Heart right ventricle (tissue), 16 donors: Measurements from ENCODE around the gene DSE. TPM values are rescaled to one million over a fixed set of nuclear protein-coding genes. Genes with fewer than 3 reads are reported as not detected.

ENCODE experiments used
- ATAC-seq, 8 donors: fragments of 200-7000 bp; cut with Tn5 transposase; one replicate each; pipeline ENCODE4 v1.9.1; 2020; ENCODE audit warnings: mild to moderate bottlenecking in 8 of 8, moderate library complexity in 8 of 8, moderate number of reproducible peaks in 1 of 8
- DNase-seq, 2 donors: peaks; one replicate each; pipeline ENCODE4 v3.0.0-alpha.2; 2020
- H3K27ac ChIP-seq, 10 donors: fragments of 200-600 bp; sonication (generic) in 2 of 10; one replicate each; pipeline versions ENCODE4 v1.5.0 to v1.8.0; 2020 to 2022; ENCODE audit warnings: mild to moderate bottlenecking in 3 of 10
- H3K27me3 ChIP-seq, 7 donors: fragments of 200-600 bp; one replicate each; pipeline ENCODE4 v1.8.0; 2021 to 2022; ENCODE audit warnings: mild to moderate bottlenecking in 2 of 7
- H3K36me3 ChIP-seq, 9 donors: fragments of 200-600 bp; sonication (generic) in 1 of 9; one replicate each; pipeline versions ENCODE4 v1.5.0 to v1.8.0; 2020 to 2022; ENCODE audit warnings: mild to moderate bottlenecking in 2 of 9
- H3K4me1 ChIP-seq, 9 donors: fragments of 200-600 bp; sonication (generic) in 1 of 9; one replicate each; pipeline versions ENCODE4 v1.5.0 to v1.8.0; 2020 to 2022; ENCODE audit warnings: mild to moderate bottlenecking in 4 of 9
- H3K4me3 ChIP-seq, 10 donors: fragments of 200-600 bp; sonication (generic) in 2 of 10; one replicate each; pipeline versions ENCODE4 v1.5.0 to v1.8.0; 2020 to 2022; ENCODE audit warnings: mild to moderate bottlenecking in 7 of 10, moderate library complexity in 2 of 10
- H3K9me3 ChIP-seq, 11 donors: fragments of 200-600 bp in 10 of 11; sonication (generic) in 2 of 11; one replicate each; pipeline versions ENCODE4 v1.5.0 to v1.8.0; 2013 to 2022; ENCODE audit warnings: mild to moderate bottlenecking in 2 of 11, control low read depth in 1 of 11, moderate library complexity in 1 of 11
- CTCF ChIP-seq, 9 donors: fragments of 200-600 bp; sonication (generic) in 2 of 9; IDR thresholded peaks; one replicate each; pipeline versions ENCODE4 v1.5.0 to v1.8.0; 2021 to 2022; ENCODE audit warnings: antibody characterized with exemption in 9 of 9, mild to moderate bottlenecking in 5 of 9, moderate library complexity in 1 of 9
- WGBS, 2 donors: extraction: QIAGEN DNeasy Blood & Tissue Kit; methylation state at CpG; one replicate each; pipeline ENCODE4 v1.1.7; 2013; ENCODE audit warnings: inconsistent platforms in 1 of 2; 5-methylcytosine and 5-hydroxymethylcytosine counted together
- intact Hi-C, 10 donors: fragments of 100-400 bp; cut with DNase I; formaldehyde crosslinking; loops; one replicate each; pipeline versions ENCODE4 v1.11.1 to v1.14.2; 2022
- polyA plus RNA-seq, 2 donors: library from polyadenylated mRNA; stranded (reverse); fragments of 200-250 nt; gene quantifications; one replicate each; pipeline ENCODE4 v1.2.3, GENCODE V29; 2013
- total RNA-seq, 10 donors: library from RNA; stranded (reverse); fragmentation: NEBNext Ultra II Directional in 3 of 10; extraction: Animal tissue kit (Norgen Biotek cat#: 25700) in 3 of 10; gene quantifications; one replicate each; pipeline versions ENCODE4 v1.2.1 to v1.2.4, GENCODE V29; 2021 to 2023
- donor health status: Arrhythmogenic right ventricular cardiomyopathy.
- donor health status: ischemic (EF 13 %, LVEDD 7.1; RV severe dilation, severe dysfunction).
- donor health status: healthy with polysubstance abuse.
- donor health status: DM: no; HTN: yes; CAD: no.
- donor health status: DM: no; HTN: no; CAD: no.
- donor health status: ischemic (EF 25% LVEDD 6.9; RV normal size, moderate dysfunction).
- donor health status: ischemic (EF 25% LVEDD 5.7; RV mildly dilated, moderate dysfunction).
- donor health status: healthy.
- donor health status: DM: yes; HTN: yes; CAD: no.
- donor health status: Ischemic cardiomyopathy.
- donor health status: ischemic (EF 35%, LVEDD 5.7; RV mildly dilated, moderate dysfunction).
- donor health status: nonischemic (EF 11% LVEDD 7.7; RV severe dilation, severe dysfunction).
- donor health status: DM: yes; HTN: yes; CAD: no.
- donor health status: PGD.
- donor health status: ischemic (EF 29% LVEDD 5.4; RV normal size, mild dysfunction).
- donor health status: nonischemic (EF 23%, LVEDD 6.1; RV moderate dilation, normal function).

Gene DSE
- total and polyA plus RNA-seq, 12 donors, result 3.8 to 25.4 (median 11.3) TPM

GRCh38 chr6:116349216-116349615 lies 21.5 kb upstream of the DSE start:
- Histone ChIP-seq H3K9me3 (peaks cover 0 to 7% (median 0%) of the 10 kb centered on the region in 11 donors), H3K4me1 (peaks cover 0 to 27% (median 16%) of the 10 kb centered on the region in 9 donors), H3K27ac (no peak overlapping the region), H3K36me3 (no peaks in the 10 kb centered on the region), H3K4me3 (no peak overlapping the region), H3K27me3 (no peaks in the 10 kb centered on the region)
- ATAC-seq (no peak), DNase-seq (no peak)
- no peak for TF ChIP-seq CTCF (IDR thresholded peaks at IDR 0.05)
- intact Hi-C loops, result no loop called here
- 44 to 65% methylated on average over 2 of the region's 2 CpGs for WGBS, 2 donors

- WGBS, 2 donors, result 72 to 78% methylated on average over 2 of the region's 2 CpGs
- ATAC-seq, result no peak
- H3K27ac ChIP-seq, result peak overlapping the region in 1 of 10 donors; percentile 51
- no peak for TF ChIP-seq CTCF (IDR thresholded peaks at IDR 0.05)
- peaks cover 0 to 7% (median 0%) of the 10 kb centered on the region in 11 donors for H3K9me3 ChIP-seq
- no peak for DNase-seq
- peaks cover 0 to 27% (median 16%) of the 10 kb centered on the region in 9 donors for H3K4me1 ChIP-seq
- no peaks in the 10 kb centered on the region for H3K36me3 ChIP-seq
- no peaks in the 10 kb centered on the region for H3K27me3 ChIP-seq
- H3K4me3 ChIP-seq, result no peak overlapping the region
- intact Hi-C loops, result no loop called here
Observed at GRCh38 chr6:116351101-116351500, 19.6 kb upstream of the DSE start.

GRCh38 chr6:116352515-116353471 lies 18.0 kb upstream of the DSE start:
- 50 to 58% methylated on average over 3 of the region's 3 CpGs for WGBS, 2 donors
- Histone ChIP-seq H3K9me3 (peaks cover 0 to 5% (median 0%) of the 10 kb centered on the region in 11 donors), H3K27ac (peak overlapping the region in 8 of 10 donors; percentile 19 to 55 (median 47)), H3K4me3 (no peak overlapping the region), H3K27me3 (no peaks in the 10 kb centered on the region), H3K36me3 (no peaks in the 10 kb centered on the region), H3K4me1 (peaks cover 0 to 27% (median 16%) of the 10 kb centered on the region in 9 donors)
- no peak for DNase-seq
- intact Hi-C loops, result no loop called here
- TF ChIP-seq CTCF (IDR thresholded peaks at IDR 0.05), result no peak
- ATAC-seq, result peak; percentile 44 to 89 (median 74)

- intact Hi-C loops, result no loop called here
- no peak for TF ChIP-seq CTCF (IDR thresholded peaks at IDR 0.05)
Observed at GRCh38 chr6:116354236-116354635, 16.5 kb upstream of the DSE start.

More at GRCh38 chr6:116354236-116354635, 16.5 kb upstream of the DSE start:
- no peak overlapping the region for H3K27ac ChIP-seq
- no peaks in the 10 kb centered on the region for H3K9me3 ChIP-seq
- no peak for ATAC-seq
- H3K4me3 ChIP-seq, result no peak overlapping the region
- H3K4me1 ChIP-seq, result peaks cover 0 to 27% (median 16%) of the 10 kb centered on the region in 9 donors
- 68 to 71% methylated on average over 1 of the region's 1 CpG for WGBS, 2 donors
- no peaks in the 10 kb centered on the region for H3K27me3 ChIP-seq
- DNase-seq, result no peak
- H3K36me3 ChIP-seq, result no peaks in the 10 kb centered on the region
